ENCODE measurements around the gene MTMR3. TPM values are rescaled to one million over a fixed set of nuclear protein-coding genes. Genes with fewer than 3 reads are reported as not detected.

Gene MTMR3
- total and polyA plus RNA-seq, 4 donors = 6.0 to 38.8 (median 17.1) TPM

DNA sequence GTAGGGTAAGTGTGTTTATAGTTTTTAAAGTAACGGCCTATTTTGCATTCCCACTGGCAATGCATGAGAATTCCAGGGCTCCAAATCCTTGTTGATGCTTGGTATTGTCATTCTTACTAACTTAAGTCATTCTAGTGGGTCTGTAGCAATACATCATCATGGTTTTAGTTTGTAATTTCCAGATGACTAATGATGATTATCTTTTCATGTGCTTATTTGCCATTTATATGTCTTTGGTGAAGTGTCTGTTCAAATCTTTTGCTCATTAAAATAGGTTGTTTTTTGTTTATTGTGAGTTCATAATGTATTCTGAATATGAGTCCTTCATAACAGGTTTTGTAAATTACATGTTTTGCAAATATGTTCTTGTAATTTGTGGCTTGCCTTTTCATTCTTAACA is 31.2 kb downstream of the MTMR3 start:
- TF ChIP-seq FOXA1 (IDR thresholded peaks at IDR 0.05) = no peak
- TF ChIP-seq TAF1 (conservative IDR thresholded peaks at IDR 0.05) = no peak
- no peak for TF ChIP-seq SP1 (IDR thresholded peaks at IDR 0.05)
- TF ChIP-seq JUND (IDR thresholded peaks at IDR 0.05) = no peak
- TF ChIP-seq FOXA2 (IDR thresholded peaks at IDR 0.05) = no peak
- TF ChIP-seq HNF4A (conservative IDR thresholded peaks at IDR 0.05) = no peak
- TF ChIP-seq, protein P1, sequence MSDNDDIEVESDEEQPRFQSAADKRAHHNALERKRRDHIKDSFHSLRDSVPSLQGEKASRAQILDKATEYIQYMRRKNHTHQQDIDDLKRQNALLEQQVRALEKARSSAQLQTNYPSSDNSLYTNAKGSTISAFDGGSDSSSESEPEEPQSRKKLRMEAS (IDR thresholded peaks at IDR 0.05) = no peak
- no peak for TF ChIP-seq YY1 (IDR thresholded peaks at IDR 0.05)
- TF ChIP-seq, protein P2, sequence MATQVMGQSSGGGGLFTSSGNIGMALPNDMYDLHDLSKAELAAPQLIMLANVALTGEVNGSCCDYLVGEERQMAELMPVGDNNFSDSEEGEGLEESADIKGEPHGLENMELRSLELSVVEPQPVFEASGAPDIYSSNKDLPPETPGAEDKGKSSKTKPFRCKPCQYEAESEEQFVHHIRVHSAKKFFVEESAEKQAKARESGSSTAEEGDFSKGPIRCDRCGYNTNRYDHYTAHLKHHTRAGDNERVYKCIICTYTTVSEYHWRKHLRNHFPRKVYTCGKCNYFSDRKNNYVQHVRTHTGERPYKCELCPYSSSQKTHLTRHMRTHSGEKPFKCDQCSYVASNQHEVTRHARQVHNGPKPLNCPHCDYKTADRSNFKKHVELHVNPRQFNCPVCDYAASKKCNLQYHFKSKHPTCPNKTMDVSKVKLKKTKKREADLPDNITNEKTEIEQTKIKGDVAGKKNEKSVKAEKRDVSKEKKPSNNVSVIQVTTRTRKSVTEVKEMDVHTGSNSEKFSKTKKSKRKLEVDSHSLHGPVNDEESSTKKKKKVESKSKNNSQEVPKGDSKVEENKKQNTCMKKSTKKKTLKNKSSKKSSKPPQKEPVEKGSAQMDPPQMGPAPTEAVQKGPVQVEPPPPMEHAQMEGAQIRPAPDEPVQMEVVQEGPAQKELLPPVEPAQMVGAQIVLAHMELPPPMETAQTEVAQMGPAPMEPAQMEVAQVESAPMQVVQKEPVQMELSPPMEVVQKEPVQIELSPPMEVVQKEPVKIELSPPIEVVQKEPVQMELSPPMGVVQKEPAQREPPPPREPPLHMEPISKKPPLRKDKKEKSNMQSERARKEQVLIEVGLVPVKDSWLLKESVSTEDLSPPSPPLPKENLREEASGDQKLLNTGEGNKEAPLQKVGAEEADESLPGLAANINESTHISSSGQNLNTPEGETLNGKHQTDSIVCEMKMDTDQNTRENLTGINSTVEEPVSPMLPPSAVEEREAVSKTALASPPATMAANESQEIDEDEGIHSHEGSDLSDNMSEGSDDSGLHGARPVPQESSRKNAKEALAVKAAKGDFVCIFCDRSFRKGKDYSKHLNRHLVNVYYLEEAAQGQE (IDR thresholded peaks at IDR 0.05) = no peak
- no peak for TF ChIP-seq GABPA (IDR thresholded peaks at IDR 0.05 in 1 of 2, conservative IDR thresholded peaks at IDR 0.05 in 1 of 2)
- no peak for TF ChIP-seq NR2F2 (IDR thresholded peaks at IDR 0.05)
- TF ChIP-seq, protein P3, sequence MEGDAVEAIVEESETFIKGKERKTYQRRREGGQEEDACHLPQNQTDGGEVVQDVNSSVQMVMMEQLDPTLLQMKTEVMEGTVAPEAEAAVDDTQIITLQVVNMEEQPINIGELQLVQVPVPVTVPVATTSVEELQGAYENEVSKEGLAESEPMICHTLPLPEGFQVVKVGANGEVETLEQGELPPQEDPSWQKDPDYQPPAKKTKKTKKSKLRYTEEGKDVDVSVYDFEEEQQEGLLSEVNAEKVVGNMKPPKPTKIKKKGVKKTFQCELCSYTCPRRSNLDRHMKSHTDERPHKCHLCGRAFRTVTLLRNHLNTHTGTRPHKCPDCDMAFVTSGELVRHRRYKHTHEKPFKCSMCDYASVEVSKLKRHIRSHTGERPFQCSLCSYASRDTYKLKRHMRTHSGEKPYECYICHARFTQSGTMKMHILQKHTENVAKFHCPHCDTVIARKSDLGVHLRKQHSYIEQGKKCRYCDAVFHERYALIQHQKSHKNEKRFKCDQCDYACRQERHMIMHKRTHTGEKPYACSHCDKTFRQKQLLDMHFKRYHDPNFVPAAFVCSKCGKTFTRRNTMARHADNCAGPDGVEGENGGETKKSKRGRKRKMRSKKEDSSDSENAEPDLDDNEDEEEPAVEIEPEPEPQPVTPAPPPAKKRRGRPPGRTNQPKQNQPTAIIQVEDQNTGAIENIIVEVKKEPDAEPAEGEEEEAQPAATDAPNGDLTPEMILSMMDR (IDR thresholded peaks at IDR 0.05; ENCODE audit: low read depth, low read length, missing input control) = no peak
- TF ChIP-seq, protein P4, sequence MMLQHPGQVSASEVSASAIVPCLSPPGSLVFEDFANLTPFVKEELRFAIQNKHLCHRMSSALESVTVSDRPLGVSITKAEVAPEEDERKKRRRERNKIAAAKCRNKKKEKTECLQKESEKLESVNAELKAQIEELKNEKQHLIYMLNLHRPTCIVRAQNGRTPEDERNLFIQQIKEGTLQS (IDR thresholded peaks at IDR 0.05) = no peak
- no peak for TF ChIP-seq EGR1 (IDR thresholded peaks at IDR 0.05; ENCODE audit: low read depth in 2 of 2)
- no peak for TF ChIP-seq RAD21 (IDR thresholded peaks at IDR 0.05)
- TF ChIP-seq HNF4G (IDR thresholded peaks at IDR 0.05) = no peak
- no peak for TF ChIP-seq RXRA (IDR thresholded peaks at IDR 0.05)
- TF ChIP-seq, protein P5, sequence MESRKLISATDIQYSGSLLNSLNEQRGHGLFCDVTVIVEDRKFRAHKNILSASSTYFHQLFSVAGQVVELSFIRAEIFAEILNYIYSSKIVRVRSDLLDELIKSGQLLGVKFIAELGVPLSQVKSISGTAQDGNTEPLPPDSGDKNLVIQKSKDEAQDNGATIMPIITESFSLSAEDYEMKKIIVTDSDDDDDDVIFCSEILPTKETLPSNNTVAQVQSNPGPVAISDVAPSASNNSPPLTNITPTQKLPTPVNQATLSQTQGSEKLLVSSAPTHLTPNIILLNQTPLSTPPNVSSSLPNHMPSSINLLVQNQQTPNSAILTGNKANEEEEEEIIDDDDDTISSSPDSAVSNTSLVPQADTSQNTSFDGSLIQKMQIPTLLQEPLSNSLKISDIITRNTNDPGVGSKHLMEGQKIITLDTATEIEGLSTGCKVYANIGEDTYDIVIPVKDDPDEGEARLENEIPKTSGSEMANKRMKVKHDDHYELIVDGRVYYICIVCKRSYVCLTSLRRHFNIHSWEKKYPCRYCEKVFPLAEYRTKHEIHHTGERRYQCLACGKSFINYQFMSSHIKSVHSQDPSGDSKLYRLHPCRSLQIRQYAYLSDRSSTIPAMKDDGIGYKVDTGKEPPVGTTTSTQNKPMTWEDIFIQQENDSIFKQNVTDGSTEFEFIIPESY (IDR thresholded peaks at IDR 0.05) = no peak

More for the DNA sequence above, 31.2 kb downstream of the MTMR3 start:
- no peaks in the 10 kb centered on the region for H3K36me3 ChIP-seq (ENCODE audit: control insufficient read depth in 4 of 4, insufficient read depth in 3 of 4, low read depth in 1 of 4, low read length in 3 of 4)
- H3K4me3 ChIP-seq (ENCODE audit: low read depth in 1 of 3, low read length in 3 of 3) = no peak overlapping the region
- H3K27ac ChIP-seq (ENCODE audit: low read depth in 1 of 2, low read length in 2 of 2) = no peak overlapping the region
- no peaks in the 10 kb centered on the region for H3K27me3 ChIP-seq (ENCODE audit: control insufficient read depth in 4 of 4, insufficient read depth in 4 of 4, low read length in 3 of 4)
- H3K9ac ChIP-seq (ENCODE audit: low read depth in 1 of 2, low read length in 2 of 2) = no peak overlapping the region
- no peak for DNase-seq (ENCODE audit: low spot score)
- H3K4me1 ChIP-seq (ENCODE audit: control insufficient read depth in 4 of 4, insufficient read depth in 4 of 4, low read length in 3 of 4) = peaks cover 13 to 31% (median 30%) of the 10 kb centered on the region in 4 donors
- 89% methylated on average over 1 of the region's 1 CpG for WGBS
- no peaks in the 10 kb centered on the region for H3K9me3 ChIP-seq (ENCODE audit: control insufficient read depth in 4 of 4, low read length in 3 of 4)
